Fibroblast of skin of right biceps (primary cell): ENCODE results near the gene DISP2.

ENCODE experiments used
- DNase-seq: peaks from one replicate; pipeline ENCODE4 v3.0.0-alpha.2; 2013

Gene DISP2

DNA sequence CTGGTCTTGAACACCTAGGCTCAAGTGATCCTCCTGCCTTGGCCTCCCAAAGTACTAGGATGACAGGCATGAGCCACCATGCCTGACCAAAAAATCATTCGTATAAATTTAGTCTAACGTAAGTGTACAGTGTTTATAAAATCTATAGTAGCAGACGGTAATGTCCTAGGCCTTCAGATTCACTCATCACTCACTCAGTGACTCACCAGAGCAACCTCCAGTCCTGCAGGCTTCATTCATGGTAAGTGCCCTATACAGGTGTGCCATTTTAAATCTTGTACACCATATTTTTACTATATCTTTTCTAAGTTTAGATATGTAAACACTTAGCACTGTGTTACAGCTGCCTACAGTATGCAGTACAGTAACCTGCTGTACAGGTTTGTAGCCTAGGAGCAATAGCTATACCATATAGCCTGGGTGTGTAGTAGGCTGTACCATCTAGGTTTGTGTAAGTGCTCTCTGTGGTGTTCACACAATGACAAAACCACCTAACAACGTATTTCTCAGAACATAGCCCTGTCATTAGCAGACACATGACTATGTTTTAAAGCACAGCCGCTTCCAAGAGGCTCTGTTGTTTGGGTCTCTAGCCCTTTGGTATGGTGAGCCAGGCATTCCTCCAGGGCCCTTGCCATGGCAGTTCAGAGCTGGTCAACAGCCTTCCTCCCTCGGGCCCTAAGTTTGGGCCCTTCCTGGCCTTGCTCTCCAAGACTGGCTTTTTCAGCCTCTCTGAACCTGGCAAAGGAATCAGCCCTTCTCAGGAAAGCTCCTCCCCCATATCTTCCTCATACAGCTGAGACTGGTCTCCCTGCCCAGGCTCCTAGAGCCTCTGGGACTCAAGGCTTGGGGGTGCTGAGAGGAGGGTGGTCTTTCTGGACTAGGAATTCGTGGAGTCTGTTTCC, 15.4 kb upstream of the DISP2 start:
- DNase-seq, result peak; percentile 58

DNA sequence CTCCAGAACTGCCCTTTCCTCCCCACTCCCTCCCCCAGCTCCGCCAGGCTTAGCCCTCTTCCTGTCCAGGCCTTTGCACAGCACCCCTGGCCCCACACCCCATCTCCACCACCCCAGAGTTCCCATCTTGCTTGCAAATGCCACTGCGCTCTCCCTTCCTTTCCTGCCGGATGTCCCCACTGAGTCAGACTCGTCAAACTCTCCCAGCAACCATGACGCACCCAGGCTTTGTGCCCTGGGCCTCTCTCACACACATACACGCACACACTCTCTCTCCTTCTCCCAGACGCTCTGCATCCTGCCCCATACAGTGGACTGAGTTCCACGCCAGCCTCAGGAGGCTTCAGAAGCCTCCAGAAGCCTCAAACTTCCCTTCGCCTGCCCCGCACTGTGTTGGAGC, 14.5 kb upstream of the DISP2 start:
- peak; percentile 96 for DNase-seq

GRCh38 chr15:40344217-40344616, 13.8 kb upstream of the DISP2 start:
- peak; percentile 60 for DNase-seq

GRCh38 chr15:40344631-40345120, 13.3 kb upstream of the DISP2 start:
- DNase-seq, result peak; percentile 66

DNA sequence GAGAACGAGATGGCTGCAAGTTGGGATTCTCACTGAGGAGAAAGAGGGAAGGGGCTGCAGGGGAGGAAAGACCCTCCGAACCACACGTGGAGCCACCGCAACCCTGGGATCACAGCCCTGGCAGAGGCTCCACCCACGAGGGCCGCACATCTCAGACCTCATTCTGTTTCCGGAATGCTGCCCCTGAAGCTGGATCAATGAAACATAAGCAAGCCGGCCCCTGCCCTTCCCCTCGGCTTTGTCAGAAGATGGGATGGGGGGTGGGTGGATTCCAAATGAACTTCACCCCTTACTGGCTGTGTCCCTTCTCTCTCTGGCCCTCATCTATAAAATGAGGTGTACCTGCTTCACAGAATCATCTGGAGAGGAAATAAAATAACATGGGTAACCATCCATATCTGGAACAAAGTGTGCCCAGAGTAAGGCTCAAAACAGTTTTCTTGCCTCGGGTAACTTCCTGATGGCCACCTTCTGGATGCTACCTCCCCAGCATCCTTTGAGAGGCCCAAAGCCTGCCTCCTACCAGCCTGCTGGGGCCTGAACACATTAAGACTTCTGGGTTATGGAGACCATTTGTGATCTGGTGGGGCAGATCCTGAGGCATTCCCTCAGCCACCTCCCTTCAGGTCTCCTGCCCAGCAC, 12.7 kb upstream of the DISP2 start:
- DNase-seq, result no peak

- DNase-seq, result no peak
Measured at GRCh38 chr15:40345867-40346578, 12.0 kb upstream of the DISP2 start.

GRCh38 chr15:40346579-40347558, 11.2 kb upstream of the DISP2 start:
- no peak for DNase-seq

- DNase-seq, result no peak
Measured at GRCh38 chr15:40347559-40348473, 10.2 kb upstream of the DISP2 start.

GRCh38 chr15:40348474-40348870, 9.5 kb upstream of the DISP2 start:
- DNase-seq, result no peak

- DNase-seq, result no peak
Measured at GRCh38 chr15:40349163-40349562, 8.9 kb upstream of the DISP2 start.

DNA sequence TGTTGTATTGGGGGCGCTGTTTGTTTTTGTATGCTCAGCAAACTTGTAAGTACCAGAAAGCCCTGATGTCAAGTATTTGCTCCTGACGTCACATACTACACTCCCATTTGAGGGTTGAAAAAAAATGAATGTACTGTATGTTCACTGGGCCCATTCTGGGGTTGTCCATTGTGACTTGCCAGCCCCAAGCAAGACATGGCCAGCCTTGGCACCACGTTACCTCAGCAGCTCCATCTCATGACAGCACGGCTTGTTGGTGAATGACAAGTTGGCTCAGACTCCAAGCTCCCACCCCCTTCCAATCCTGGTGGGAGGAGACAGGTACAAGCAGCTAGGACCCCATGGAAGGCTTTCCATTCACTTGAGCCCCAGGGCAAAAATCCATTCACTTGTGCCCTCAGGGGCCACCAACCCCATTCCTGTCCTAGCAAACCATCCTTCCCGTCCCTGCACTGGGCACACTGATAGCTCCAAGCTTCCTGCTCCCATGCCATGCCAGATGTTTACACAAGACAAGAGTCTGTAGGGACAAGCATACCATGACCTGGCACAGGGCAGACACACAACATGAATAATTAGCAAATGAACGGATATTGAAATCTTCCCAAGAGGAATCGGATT, 5.6 kb upstream of the DISP2 start:
- no peak for DNase-seq

DNA sequence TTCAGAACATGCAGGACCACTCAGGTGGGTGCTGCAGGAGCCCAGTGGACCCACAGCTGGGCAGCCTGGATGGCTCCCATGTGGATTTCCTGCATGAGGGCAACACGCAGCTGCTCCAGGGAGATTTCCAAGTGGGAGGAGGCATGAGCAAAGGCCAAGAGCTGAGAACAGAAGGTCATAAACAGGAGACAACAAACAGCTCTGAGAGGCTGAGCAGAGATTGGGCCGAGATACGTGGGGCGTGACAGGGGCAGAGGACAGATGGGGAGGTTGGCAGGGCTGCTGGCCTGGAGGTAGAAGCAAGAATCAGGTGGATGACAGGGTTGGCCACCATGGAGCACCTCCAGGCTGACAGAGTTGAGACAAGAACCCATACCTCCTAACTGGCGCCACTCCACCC, 4.3 kb upstream of the DISP2 start:
- no peak for DNase-seq

GRCh38 chr15:40354408-40355171, 3.4 kb upstream of the DISP2 start:
- DNase-seq, result peak; percentile 85

GRCh38 chr15:40355976-40356585, 1.9 kb upstream of the DISP2 start:
- DNase-seq, result no peak

DNA sequence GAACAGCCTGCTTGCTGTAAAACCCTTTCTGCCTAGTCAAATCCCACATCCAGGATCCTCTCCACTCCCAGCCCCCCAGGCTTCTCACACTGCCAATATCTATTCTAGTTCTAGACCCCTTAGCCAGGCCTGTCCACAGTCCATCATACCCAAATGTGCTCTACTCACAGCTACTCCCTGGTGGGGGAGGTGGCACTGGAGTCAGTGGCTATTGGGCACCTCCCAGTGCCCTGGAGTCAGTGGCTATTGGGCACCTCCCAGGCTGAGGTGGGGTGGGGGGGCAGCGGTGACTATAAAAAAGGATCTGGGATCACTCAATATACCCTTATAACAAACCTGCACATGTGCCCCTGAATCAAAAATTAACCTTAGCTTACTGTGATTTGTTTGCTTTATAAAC, 773 bp upstream of the DISP2 start:
- no peak for DNase-seq

DNA sequence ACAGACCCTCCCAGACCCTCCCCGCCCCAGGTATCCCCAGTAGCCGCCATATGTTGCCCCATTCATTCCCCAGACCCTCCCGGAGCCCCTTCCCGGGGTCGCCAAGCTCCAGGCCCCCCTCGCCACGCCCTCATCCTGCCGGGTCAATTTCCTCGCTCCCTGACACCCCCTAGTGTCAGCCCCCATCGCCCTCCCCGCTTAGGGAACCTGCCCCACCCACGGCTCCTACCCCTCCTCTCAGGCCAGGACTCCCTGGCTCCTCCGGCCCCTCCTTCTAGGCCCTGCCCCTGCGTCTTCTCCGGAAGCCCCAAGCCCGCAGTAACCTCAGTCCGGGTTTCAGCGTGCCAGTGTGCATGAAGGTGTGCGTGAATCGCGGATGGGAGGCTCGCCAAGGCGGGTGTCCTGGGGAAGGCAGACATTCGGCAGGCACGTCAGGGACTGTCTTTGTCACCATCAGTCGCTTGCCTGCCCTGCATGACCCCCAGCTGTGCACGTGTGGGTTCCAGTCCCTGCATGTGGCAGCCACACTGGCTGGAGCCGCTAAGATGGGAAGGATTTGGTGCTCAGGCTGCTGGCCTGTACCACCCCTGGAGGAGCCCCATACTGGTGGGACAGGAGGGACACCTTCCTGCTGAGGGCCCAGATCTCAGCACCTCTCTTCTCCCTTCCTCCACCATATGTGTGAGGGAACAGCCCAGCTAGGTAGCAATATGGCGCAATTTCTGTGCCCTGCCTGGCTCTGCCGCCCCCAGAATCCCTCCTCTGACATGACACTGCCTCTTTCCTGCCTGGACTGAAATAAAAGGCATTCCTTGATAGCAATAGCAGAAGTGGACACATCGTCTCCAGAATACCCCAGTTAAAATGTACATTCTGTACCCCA, 693 bp downstream of the DISP2 start:
- DNase-seq, result no peak

- no peak for DNase-seq
Measured at GRCh38 chr15:40360015-40360414, 2.0 kb downstream of the DISP2 start.

DNA sequence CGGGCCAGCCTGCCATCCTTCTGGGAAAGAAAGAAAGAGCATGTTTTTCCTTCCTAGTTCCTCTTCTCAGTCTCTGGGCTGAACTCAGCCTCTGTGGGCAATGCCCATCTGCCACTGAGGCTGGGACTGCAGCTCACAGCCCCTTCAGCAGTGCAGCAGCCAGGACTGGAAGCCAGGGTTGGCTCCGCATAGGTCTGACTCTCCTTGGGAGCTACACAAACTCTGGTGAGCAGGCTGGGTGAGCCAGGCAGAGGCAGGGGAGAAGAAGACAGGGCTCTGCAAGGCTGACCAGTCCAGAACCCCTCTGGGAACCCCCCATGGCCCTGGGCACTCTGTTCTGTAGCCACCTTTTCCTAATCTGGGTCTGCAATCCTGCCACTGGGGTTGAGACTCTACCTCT, 3.6 kb downstream of the DISP2 start:
- no peak for DNase-seq
